Measurements from ENCODE around the gene ZSCAN20.

ZSCAN20 gene

DNA sequence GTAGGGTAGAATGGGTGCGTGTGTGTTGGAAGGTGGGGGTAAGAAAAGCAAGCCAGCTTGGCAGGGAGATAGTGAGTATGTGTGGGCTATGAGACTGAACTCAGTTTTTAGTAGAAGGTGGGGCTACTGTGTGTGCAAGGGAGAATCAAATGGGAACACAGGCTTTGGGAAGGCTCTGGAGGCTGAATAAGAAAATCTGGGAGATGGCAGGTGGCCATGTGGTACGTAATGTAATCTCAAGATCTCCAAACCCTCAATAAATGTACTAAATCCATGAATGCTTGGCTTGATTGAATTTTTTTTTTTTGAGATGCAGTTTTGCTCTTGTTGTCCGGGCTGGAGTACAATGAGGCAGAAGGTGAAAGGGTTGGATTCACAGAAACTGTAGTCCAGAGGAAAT, 3.5 kb upstream of the ZSCAN20 start:
- no peak overlapping the region for H3K27ac ChIP-seq
- TF ChIP-seq ZFX (IDR thresholded peaks at IDR 0.05), result no peak
- TF ChIP-seq, protein P1, sequence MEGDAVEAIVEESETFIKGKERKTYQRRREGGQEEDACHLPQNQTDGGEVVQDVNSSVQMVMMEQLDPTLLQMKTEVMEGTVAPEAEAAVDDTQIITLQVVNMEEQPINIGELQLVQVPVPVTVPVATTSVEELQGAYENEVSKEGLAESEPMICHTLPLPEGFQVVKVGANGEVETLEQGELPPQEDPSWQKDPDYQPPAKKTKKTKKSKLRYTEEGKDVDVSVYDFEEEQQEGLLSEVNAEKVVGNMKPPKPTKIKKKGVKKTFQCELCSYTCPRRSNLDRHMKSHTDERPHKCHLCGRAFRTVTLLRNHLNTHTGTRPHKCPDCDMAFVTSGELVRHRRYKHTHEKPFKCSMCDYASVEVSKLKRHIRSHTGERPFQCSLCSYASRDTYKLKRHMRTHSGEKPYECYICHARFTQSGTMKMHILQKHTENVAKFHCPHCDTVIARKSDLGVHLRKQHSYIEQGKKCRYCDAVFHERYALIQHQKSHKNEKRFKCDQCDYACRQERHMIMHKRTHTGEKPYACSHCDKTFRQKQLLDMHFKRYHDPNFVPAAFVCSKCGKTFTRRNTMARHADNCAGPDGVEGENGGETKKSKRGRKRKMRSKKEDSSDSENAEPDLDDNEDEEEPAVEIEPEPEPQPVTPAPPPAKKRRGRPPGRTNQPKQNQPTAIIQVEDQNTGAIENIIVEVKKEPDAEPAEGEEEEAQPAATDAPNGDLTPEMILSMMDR (conservative IDR thresholded peaks at IDR 0.05), result no peak

DNA sequence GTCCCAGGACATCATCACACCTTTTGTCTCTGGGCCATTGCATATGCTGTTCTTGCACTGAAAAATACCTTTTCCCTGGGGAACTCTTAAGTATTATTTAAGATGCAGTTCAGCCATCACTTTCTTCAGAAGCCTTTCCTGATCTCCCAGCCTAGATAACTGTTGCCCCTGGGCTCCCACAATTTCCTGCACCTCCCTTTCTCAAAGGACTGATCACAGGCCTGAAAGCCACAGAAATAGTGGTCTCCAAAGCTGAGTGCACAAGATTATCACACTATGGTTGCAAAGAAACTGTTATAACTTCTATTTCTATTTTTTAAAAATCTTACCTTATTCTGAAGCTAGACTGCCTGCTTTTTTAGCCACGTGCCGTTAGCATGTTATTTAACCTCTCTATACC, 2.8 kb upstream of the ZSCAN20 start:
- no peak overlapping the region for H3K27ac ChIP-seq
- TF ChIP-seq, protein P1 (conservative IDR thresholded peaks at IDR 0.05), result no peak
- no peak for TF ChIP-seq ZFX (IDR thresholded peaks at IDR 0.05)

DNA sequence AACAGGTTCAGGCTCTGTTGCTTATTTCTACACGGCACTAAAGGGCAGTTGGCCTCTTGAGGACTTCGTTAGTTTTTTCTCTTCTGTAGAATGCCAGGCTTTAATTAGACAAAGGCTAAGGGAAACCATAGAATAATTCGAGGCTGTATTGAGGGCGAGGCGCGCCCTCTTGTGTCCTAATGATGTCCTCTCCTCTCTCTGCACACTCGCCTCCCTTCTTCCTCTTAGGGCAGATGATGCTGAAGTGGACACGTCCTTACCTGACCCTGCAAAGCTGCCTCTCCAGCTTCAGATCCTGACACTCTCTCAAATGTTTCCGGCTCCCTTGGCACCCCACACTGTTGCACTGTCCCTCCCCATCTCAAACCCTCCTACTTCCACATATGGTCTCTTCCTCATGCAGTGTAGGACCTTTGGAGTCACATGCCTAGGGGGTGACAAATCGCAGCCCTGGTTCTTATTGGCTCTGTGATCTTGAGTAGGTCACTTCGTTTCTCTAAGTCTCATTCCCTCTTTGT, 1.9 kb upstream of the ZSCAN20 start:
- TF ChIP-seq ZFX (IDR thresholded peaks at IDR 0.05), result no peak
- TF ChIP-seq, protein P1 (conservative IDR thresholded peaks at IDR 0.05), result peak; percentile 95
- 0 out of 2 replicates have a peak overlapping the region, but pooled peaks have one; percentile 19 for H3K27ac ChIP-seq

DNA sequence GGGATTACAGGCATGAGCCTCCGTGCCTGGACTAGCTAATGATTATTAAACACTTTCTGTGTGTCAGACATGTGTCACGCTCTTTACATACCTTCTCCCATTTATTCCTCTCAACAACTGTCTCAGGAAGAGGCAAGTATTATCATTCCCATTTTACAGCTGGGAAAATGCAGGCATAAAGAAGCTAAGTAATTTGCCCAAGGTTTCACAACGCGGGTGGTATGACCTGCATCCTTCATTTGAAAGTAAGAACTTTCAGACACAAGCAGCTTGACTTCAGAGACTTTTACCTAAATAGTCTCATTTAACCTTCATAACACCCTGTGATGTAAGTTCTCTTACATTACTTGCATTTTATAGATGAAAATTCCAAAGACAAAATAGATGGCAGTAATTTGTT, 1.0 kb upstream of the ZSCAN20 start:
- TF ChIP-seq ZFX (IDR thresholded peaks at IDR 0.05), result no peak
- TF ChIP-seq, protein P1 (conservative IDR thresholded peaks at IDR 0.05), result no peak
- no peak overlapping the region for H3K27ac ChIP-seq

DNA sequence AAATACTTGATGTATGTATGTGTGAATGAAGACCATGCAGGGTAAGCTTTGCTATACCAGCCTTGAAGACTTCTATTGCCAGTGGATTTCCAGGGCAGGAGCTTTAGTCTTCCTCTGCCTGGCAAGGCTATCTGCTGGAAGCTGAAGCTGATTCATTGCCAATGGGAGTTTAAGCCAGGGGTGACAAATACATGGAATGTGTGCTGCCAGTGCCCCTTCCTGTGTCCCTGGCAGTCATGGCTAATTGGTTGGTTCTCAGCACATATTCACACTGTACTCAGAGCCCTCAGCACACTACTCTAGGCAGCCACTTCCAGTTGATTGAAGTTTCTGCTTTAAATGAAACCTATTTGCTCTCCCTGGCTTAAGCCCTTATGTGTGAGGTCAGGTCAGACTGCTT, 1.5 kb downstream of the ZSCAN20 start:
- TF ChIP-seq, protein P1 (conservative IDR thresholded peaks at IDR 0.05), result no peak
- no peak for TF ChIP-seq ZFX (IDR thresholded peaks at IDR 0.05)
- H3K27ac ChIP-seq, result no peak overlapping the region

DNA sequence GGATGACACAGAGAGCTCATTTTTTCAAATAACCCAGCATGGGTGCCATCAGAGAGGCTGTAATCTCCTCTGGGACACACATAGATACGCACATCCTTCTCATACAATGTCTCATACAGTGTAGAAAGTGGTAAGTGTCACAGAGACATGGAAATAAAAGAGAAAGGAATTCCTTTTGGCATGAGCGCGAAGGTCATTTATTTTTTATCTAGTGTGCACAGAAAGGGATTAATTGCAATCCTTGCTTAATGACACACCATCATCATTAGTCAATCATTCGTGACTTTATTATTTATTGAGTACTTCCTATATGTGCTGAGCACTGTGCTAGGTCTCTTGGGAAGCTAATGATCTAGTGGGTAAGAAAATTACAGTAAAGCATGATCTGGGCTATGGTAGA, 5.0 kb downstream of the ZSCAN20 start:
- no peak for TF ChIP-seq ZFX (IDR thresholded peaks at IDR 0.05)
- TF ChIP-seq, protein P1 (conservative IDR thresholded peaks at IDR 0.05), result no peak
- H3K27ac ChIP-seq, result no peak overlapping the region

DNA sequence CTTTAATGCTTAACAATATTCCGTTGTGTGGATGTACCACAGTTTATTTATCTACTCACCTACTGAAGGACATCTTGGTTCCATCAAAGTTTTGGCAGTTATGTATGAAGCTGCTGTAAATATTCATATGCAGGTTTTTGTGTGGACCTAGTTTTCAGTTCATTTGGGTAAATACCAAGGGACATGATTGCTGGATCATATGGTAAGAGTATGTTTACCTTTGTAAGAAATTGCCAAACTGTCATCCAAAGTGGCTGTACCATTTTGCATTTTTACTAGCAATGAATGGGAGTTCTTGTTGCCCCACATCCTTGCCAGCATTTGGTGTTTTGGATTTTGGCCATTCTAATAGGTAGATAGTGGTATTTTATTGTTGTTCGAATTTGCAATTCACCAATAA, 10.0 kb downstream of the ZSCAN20 start:
- TF ChIP-seq, protein P1 (conservative IDR thresholded peaks at IDR 0.05), result no peak
- no peak for TF ChIP-seq ZFX (IDR thresholded peaks at IDR 0.05)
- H3K27ac ChIP-seq, result no peak overlapping the region
